ENCODE measurements around the gene TRPM5. TPM values are rescaled to one million over a fixed set of nuclear protein-coding genes. Genes with fewer than 3 reads are reported as not detected.

Gene TRPM5
- total RNA-seq, 1 donor from 2014 or later = not detected

GRCh38 chr11:2459796-2460531, 15.7 kb upstream of the TRPM5 start:
- no peak for TF ChIP-seq EZH2 (IDR thresholded peaks at IDR 0.05; ENCODE audit: insufficient read depth, low read length)
- TF ChIP-seq CTCF (IDR thresholded peaks at IDR 0.05; ENCODE audit: insufficient read depth, low read depth, low read length) = no peak
- no peaks in the 10 kb centered on the region for H3K4me1 Mint-ChIP-seq (ENCODE audit: low read depth, unreplicated experiment)
- no peak overlapping the region for H3K4me3 Mint-ChIP-seq (ENCODE audit: unreplicated experiment)
- no peaks in the 10 kb centered on the region for H3K36me3 Mint-ChIP-seq (ENCODE audit: low read depth, unreplicated experiment)
- no peaks in the 10 kb centered on the region for H3K4me1 ChIP-seq (ENCODE audit: insufficient read depth, low read length)
- H3K27ac Mint-ChIP-seq (ENCODE audit: unreplicated experiment) = no peak overlapping the region
- peaks cover 6% of the 10 kb centered on the region for H3K9me3 Mint-ChIP-seq (ENCODE audit: unreplicated experiment)
- peaks cover 56% of the 10 kb centered on the region for H3K27me3 Mint-ChIP-seq (ENCODE audit: low read depth, unreplicated experiment)
- H3K27ac ChIP-seq (ENCODE audit: low read depth, low read length) = no peak overlapping the region
- DNase-seq (ENCODE audit: low read depth) (no peak), FAIRE-seq (no peak)
- no peaks in the 10 kb centered on the region for H4K20me1 ChIP-seq (ENCODE audit: insufficient read depth, low read length)
- no peaks in the 10 kb centered on the region for H3K36me3 ChIP-seq (ENCODE audit: insufficient read depth, low read length)
- H3K4me3 ChIP-seq (ENCODE audit: insufficient read depth, low read depth, low read length) = no peak overlapping the region
- no peaks in the 10 kb centered on the region for H3K79me2 ChIP-seq (ENCODE audit: insufficient read depth, low read length)
- no peak overlapping the region for H3K9ac ChIP-seq (ENCODE audit: low read length)
- no peaks in the 10 kb centered on the region for H3K9me3 ChIP-seq (ENCODE audit: insufficient read depth, low read depth, low read length)
- H3K4me2 ChIP-seq (ENCODE audit: low read length) = no peak overlapping the region
- peaks cover 2% of the 10 kb centered on the region for H3K27me3 ChIP-seq (ENCODE audit: insufficient read depth, low read length)
- no peak overlapping the region for H2AFZ ChIP-seq (ENCODE audit: low read depth, low read length)

- Histone ChIP-seq H3K9ac (ENCODE audit: low read length) (no peak overlapping the region), H3K4me3 (ENCODE audit: insufficient read depth, low read depth, low read length) (no peak overlapping the region), H3K4me1 (ENCODE audit: insufficient read depth, low read length) (no peaks in the 10 kb centered on the region), H3K27me3 (ENCODE audit: insufficient read depth, low read length) (peaks cover 2% of the 10 kb centered on the region), H3K79me2 (ENCODE audit: insufficient read depth, low read length) (no peaks in the 10 kb centered on the region), H3K4me2 (ENCODE audit: low read length) (no peak overlapping the region), H3K27ac (ENCODE audit: low read depth, low read length) (no peak overlapping the region), H3K9me3 (ENCODE audit: insufficient read depth, low read depth, low read length) (no peaks in the 10 kb centered on the region), H2AFZ (ENCODE audit: low read depth, low read length) (no peak overlapping the region), H3K36me3 (ENCODE audit: insufficient read depth, low read length) (no peaks in the 10 kb centered on the region), H4K20me1 (ENCODE audit: insufficient read depth, low read length) (no peaks in the 10 kb centered on the region)
- Mint-ChIP-seq H3K4me3 (ENCODE audit: unreplicated experiment) (no peak overlapping the region), H3K4me1 (ENCODE audit: low read depth, unreplicated experiment) (no peaks in the 10 kb centered on the region), H3K9me3 (ENCODE audit: unreplicated experiment) (peaks cover 6% of the 10 kb centered on the region), H3K27me3 (ENCODE audit: low read depth, unreplicated experiment) (peaks cover 62% of the 10 kb centered on the region), H3K36me3 (ENCODE audit: low read depth, unreplicated experiment) (no peaks in the 10 kb centered on the region), H3K27ac (ENCODE audit: unreplicated experiment) (no peak overlapping the region)
- TF ChIP-seq CTCF (IDR thresholded peaks at IDR 0.05; ENCODE audit: insufficient read depth, low read depth, low read length) = no peak
- no peak for TF ChIP-seq EZH2 (IDR thresholded peaks at IDR 0.05; ENCODE audit: insufficient read depth, low read length)
- no peak for FAIRE-seq
- DNase-seq (ENCODE audit: low read depth) = no peak
Observed at GRCh38 chr11:2459016-2459725, 14.9 kb upstream of the TRPM5 start.

GRCh38 chr11:2458321-2458720, 14.0 kb upstream of the TRPM5 start:
- Mint-ChIP-seq H3K9me3 (ENCODE audit: unreplicated experiment) (peaks cover 6% of the 10 kb centered on the region), H3K27me3 (ENCODE audit: low read depth, unreplicated experiment) (peaks cover 68% of the 10 kb centered on the region), H3K4me3 (ENCODE audit: unreplicated experiment) (no peak overlapping the region), H3K4me1 (ENCODE audit: low read depth, unreplicated experiment) (no peaks in the 10 kb centered on the region), H3K27ac (ENCODE audit: unreplicated experiment) (no peak overlapping the region), H3K36me3 (ENCODE audit: low read depth, unreplicated experiment) (no peaks in the 10 kb centered on the region)
- Histone ChIP-seq H3K9me3 (ENCODE audit: insufficient read depth, low read depth, low read length) (no peaks in the 10 kb centered on the region), H4K20me1 (ENCODE audit: insufficient read depth, low read length) (no peaks in the 10 kb centered on the region), H3K27ac (ENCODE audit: low read depth, low read length) (no peak overlapping the region), H3K9ac (ENCODE audit: low read length) (no peak overlapping the region), H3K4me3 (ENCODE audit: insufficient read depth, low read depth, low read length) (no peak overlapping the region), H3K36me3 (ENCODE audit: insufficient read depth, low read length) (no peaks in the 10 kb centered on the region), H3K79me2 (ENCODE audit: insufficient read depth, low read length) (no peaks in the 10 kb centered on the region), H2AFZ (ENCODE audit: low read depth, low read length) (no peak overlapping the region), H3K4me2 (ENCODE audit: low read length) (no peak overlapping the region), H3K27me3 (ENCODE audit: insufficient read depth, low read length) (peaks cover 2% of the 10 kb centered on the region), H3K4me1 (ENCODE audit: insufficient read depth, low read length) (no peaks in the 10 kb centered on the region)
- DNase-seq (ENCODE audit: low read depth) (no peak), FAIRE-seq (no peak)
- TF ChIP-seq CTCF (IDR thresholded peaks at IDR 0.05; ENCODE audit: insufficient read depth, low read depth, low read length) (no peak), EZH2 (IDR thresholded peaks at IDR 0.05; ENCODE audit: insufficient read depth, low read length) (no peak)

Data from astrocyte (in vitro differentiated cells and primary cell).